Stomach (tissue), 4 donors: Measurements from ENCODE around the gene CEP85L.

Source experiments
- CTCF ChIP-seq, 7 experiments: fragments of 450-650 bp in 4 of 7; fragments of 200-600 bp in 3 of 7; sonication (generic) in 3 of 7; IDR thresholded peaks; one replicate each; pipeline ENCODE4 v1.5.1; 2016 to 2019; ENCODE audit warnings: antibody characterized with exemption in 7 of 7, control low read depth in 2 of 7, mild to moderate bottlenecking in 1 of 7
- POLR2A ChIP-seq, 4 donors: fragments of 450-650 bp; IDR thresholded peaks; one replicate each; pipeline ENCODE4 v1.6.1; 2016; ENCODE audit warnings: antibody characterized with exemption in 4 of 4, control low read depth in 2 of 4, mild to moderate bottlenecking in 1 of 4, moderate library complexity in 1 of 4

GRCh38 chr6:118627724-118628123, 23.7 kb downstream of the CEP85L start:
- TF ChIP-seq CTCF (IDR thresholded peaks at IDR 0.05) (no peak), POLR2A (IDR thresholded peaks at IDR 0.05) (no peak)
